Renal pelvis (tissue), 4 donors: ENCODE measurements around the gene TMEM139. TPM values are rescaled to one million over a fixed set of nuclear protein-coding genes. Genes with fewer than 3 reads are reported as not detected.
"Not testable (repeated sequence)": the region's sequence is repeated elsewhere in the genome, so short reads cannot be mapped to it uniquely, and the experiment has no call there.

ENCODE experiments used
- DNase-seq: peaks from one replicate; pipeline ENCODE4 v3.0.0-alpha.2; 2013
- polyA plus RNA-seq, 3 donors: library from polyadenylated mRNA; unstranded; fragments of 120-200 nt; gene quantifications; one replicate each; pipeline ENCODE4 v1.2.1, GENCODE V29; 2013; ENCODE audit not compliant: insufficient read length in 3 of 3

The TMEM139 gene
- polyA plus RNA-seq, 3 donors = 56.7 to 62.9 (median 62.3) TPM

- no peak for DNase-seq
These were observed 32.8 kb upstream of the TMEM139 start for GRCh38 chr7:143252006-143252405.

- no peak for DNase-seq
These were observed 29.2 kb upstream of the TMEM139 start for GRCh38 chr7:143255564-143255963.

DNA sequence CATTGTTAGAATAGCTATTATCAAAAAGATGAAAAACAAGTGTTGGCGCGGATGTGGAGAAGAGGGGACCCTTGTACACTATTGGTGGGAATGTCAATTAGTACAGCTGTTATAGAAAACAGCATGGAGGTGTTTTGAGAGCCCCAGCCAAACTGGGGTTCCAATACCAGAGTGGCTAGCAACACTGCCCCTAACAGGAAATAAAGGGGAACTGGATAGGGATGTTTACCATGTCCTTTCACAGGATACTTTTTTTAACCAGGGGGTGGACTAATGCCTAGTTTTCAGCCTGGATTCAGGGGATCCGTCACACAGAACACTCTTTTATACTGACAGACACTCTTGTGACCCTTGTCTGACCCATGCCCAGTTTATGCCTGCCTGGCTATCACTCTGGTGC, 28.4 kb upstream of the TMEM139 start:
- DNase-seq = no peak

DNA sequence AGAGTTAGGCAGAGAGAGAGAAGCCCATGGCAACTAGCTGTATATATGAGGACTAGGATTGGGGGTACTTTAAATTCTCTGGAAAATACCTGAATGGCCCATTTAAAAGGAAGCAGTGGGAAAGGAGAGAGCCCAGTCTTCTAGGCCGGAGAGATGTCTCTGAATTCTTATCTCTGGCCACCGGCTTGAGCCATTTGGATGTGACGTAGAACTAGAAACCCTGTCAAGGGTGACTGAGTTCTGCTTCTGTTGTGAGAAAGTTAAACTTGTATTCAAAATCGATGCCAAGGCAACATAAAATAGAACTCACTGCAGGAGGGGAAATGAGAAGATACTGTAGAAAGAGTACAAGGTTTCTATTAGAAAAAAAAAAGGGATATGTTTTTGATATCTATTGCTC, 27.8 kb upstream of the TMEM139 start:
- DNase-seq = no peak

GRCh38 chr7:143257501-143257900, 27.3 kb upstream of the TMEM139 start:
- DNase-seq = no peak

DNA sequence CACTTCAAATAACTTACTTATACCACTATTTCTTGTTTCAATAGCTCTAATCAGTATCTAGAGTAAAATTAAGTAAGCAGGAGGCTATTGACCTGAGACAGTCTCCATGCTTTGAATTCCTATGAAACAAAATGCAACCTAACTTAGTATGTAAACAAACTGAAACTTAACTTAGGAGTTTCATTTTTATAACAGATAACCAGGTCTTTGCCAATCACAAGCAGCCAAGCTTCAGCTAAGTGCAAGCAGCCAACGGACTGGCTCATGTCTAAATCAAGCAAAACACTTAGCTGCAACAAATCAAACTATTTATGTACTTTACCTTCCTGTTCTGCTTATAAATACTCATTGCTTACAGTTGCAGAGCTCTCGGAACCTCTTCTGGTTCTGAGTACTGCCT, 25.9 kb upstream of the TMEM139 start:
- DNase-seq = no peak

DNA sequence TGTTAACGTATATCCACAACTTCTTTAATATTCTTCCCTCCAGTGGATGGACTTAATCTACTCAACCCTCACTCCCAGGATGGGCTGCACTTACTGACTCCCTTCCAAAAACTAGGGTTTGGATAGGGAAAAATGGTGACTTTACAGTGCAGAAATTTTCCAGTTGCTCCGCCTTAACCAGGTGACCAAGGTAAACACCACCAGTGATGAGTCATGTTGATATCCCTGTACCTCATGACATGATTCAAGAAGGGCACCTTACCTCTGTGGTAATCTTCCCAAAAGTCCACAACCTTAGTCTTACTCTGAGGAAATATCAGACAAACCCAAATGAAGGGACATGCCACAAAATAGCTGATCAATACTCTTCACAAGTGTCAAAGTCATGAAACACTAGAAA, 25.0 kb upstream of the TMEM139 start:
- no peak for DNase-seq

- DNase-seq = no peak
These were observed 22.9 kb upstream of the TMEM139 start for GRCh38 chr7:143261901-143262300.

DNA sequence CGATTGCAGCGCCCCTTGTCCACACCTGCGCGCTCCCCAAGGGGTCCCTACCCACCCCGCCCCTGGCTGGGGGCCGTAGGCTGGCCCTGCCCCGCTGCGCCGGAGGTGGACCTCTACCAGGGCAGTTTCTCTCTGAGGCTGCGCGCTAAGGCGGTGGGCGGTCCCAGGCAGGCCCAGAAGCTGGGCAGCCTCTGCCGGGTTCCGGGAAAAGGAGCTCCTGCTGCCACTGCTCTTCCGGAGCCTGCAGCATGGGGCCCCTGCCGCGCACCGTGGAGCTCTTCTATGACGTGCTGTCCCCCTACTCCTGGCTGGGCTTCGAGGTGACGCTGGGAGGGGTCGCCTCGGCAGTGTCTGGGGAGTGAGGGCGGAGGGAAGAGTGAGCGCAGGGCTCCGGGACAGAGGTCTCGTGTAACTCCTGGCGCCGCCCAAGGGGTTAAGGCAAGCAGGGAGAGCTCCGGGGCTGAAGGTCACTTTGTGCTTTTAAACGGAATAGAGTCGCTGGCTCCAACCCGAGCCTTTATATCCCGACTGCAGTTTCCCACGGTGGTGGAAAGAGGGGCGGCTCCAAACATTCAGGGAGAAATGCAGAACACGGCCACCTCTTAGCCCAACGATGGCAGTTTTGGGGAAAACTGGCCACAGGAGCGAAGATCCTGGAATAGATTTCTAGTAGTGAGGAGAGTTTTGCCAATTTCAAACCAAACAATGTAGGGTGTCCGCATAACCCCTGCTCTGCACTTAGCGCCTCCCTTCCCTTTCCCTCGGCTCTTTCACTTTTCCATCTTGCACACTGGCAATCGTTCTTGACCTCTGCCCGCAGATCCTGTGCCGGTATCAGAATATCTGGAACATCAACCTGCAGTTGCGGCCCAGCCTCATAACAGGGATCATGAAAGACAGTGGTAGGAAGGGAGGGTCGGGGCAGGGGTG, 21.2 kb upstream of the TMEM139 start, which contains the start of gene GSTK1:
TSS of gene GSTK1 (plus strand) at position 176 of the 930 bp plus-strand sequence. CDS start at position 249, 73 bp downstream.
- DNase-seq = peak; percentile 71

- not testable (repeated sequence) for DNase-seq
These were observed 20.6 kb upstream of the TMEM139 start for GRCh38 chr7:143264196-143264568.

DNA sequence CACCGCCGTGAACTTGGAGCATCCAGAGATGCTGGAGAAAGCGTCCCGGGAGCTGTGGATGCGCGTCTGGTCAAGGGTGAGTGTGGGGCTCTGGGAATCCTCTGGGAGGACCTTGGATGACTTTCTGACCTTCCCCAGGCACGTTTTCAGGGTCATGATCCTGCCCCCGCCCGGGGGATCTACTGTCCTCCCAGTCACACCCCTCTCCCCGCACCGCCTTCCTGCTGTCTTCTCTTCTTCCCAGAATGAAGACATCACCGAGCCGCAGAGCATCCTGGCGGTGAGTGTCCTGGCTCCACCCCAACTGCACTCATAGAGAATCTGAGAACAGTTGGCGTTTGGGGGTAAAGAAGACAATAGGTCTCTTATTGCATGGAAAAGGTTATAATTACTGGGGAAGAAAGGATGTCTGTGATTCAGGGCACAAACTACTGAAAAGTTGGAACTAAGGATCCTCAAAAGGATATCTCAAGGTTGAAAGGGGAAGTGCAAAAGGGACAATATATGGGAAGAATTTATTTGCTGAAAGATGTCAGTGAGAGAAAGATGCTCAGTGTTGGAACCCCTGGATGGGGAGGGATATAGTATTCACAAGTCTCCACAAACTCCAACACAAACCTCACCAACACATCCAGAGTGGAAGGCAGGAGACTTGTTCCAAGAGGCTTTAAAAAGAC, 19.6 kb upstream of the TMEM139 start:
- no peak for DNase-seq

DNA sequence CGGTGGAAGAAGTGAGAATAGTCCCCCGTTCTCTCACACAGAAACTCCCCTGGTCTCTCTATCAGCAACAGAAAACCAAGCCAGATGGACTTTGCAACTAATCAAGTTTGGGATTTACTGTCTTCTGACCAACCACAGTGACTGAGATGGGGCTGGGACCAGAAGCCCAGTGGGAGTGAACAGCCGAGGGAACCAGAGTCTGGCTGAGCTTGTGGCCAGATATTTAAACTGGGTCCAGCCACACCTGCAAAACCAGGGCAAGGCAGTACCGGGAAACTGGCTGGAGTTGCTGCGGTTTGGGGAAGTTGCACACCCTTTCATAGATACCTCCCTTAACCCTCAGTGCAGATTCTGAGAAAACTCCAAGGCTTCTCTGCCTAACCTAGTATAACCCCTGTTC, 15.5 kb upstream of the TMEM139 start:
- no peak for DNase-seq

- DNase-seq = no peak
These were observed 13.5 kb upstream of the TMEM139 start for GRCh38 chr7:143271240-143271639.

DNA sequence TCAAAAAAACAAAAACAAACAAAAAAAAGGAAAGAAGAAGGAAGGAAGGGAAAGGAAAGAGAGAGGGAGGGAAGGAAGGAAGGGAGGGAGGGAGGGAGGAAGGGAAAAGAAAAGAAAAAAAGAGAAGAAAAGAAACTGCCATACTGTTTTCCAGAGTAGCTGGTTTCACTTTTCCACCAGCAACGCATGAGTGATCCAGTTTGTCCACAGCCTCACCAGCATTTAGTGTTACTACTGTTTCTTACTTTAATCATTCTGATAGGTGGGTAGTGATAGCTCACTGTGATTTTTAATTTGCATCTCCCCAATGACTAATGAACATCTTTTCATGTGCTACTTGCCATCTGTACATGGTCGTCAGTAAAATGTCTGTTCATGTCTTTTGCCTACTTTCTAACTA, 11.9 kb upstream of the TMEM139 start:
- no peak for DNase-seq

- peak; percentile 77 for DNase-seq
These were observed 5.3 kb upstream of the TMEM139 start for GRCh38 chr7:143279186-143280098.

GRCh38 chr7:143280160-143280559, 4.6 kb upstream of the TMEM139 start:
- DNase-seq = no peak

- no peak for DNase-seq
These were observed 4.2 kb upstream of the TMEM139 start for GRCh38 chr7:143280566-143280965.

DNA sequence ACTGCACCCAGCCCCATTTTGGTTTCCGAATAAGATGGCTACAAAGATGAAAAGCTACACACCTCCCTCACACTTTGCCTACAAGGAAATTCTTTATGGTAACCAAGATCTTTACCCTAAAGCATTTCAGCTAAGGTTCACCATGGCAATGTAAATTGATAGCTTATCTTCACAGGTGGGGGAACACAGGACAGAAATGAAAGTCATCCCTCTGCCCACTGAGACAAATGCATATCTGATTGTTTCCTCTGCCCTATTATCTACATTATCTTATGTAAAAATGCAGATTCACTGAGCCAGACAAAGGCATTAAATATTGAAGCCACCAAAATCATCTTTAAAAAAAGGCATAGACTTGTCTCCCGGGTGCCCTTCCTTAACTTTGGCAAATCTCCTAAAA, 3.2 kb upstream of the TMEM139 start:
- DNase-seq = no peak

DNA sequence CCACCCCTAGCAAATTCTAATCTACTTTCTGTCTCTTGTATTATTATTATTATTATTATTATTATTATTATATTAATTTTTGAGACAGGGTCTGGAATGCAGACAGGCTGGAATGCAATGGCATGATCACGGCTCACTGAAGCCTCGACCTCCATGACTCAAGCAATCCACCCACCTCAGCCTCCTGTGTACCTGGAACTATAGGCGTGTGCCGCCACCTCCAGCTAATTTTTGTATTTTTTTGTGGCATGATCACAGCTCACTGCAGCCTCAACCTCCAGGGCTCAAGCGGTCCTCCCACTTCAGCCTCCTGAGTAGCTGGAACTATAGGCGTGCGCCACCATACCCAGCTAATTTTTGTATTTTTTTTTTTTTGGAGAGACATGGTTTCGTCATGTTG, 2.6 kb upstream of the TMEM139 start:
- DNase-seq = no peak

DNA sequence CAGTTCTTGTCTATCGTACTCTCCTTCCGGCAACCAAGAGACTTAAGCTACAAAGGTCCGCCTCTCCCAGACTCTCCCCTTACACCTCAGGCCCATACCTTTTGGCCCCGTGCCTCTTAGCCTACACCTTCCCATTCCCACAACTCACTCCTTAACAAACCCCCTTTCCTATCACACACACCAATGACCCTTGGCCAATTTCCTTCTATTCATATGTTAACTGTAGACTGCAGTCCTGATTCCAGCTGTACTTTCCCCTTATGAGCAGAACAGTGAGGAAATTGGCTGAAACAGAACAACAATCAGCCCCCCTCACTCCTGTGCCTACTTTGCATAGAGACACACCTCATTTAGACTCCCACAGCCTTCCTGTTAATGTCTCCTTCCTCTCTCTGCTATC, 1.4 kb upstream of the TMEM139 start:
- DNase-seq = no peak

- DNase-seq = no peak
These were observed 666 bp downstream of the TMEM139 start for GRCh38 chr7:143285470-143285778.

- no peak for DNase-seq
These were observed 1.2 kb downstream of the TMEM139 start for GRCh38 chr7:143285806-143286521.
